DOHH2 (cell line): ENCODE measurements around the gene TMED5.
"Not testable (repeated sequence)": the region's sequence is repeated elsewhere in the genome, so short reads cannot be mapped to it uniquely, and the experiment has no call there.

ENCODE experiments used
- H3F3A ChIP-seq: fragments of 200-600 bp; sonication (generic), shearing (Covaris generic); 2 replicates; pipeline ENCODE4 v1.6.0; 2016; ENCODE audit warnings: antibody characterized with exemption, mild to moderate bottlenecking; ENCODE audit not compliant: control insufficient read depth, insufficient read depth
- H3K27ac ChIP-seq: fragments of 200-600 bp; sonication (generic); 2 replicates; pipeline ENCODE4 v1.5.1; 2014; ENCODE audit warnings: low read depth, mild to moderate bottlenecking, low read length, moderate library complexity
- H3K27me3 ChIP-seq: fragments of 200-600 bp; sonication (generic); 2 replicates; pipeline ENCODE4 v1.6.1; 2014; ENCODE audit warnings: mild to moderate bottlenecking, low read length, mixed read lengths; ENCODE audit not compliant: control insufficient read depth
- H3K36me3 ChIP-seq: fragments of 200-600 bp; sonication (generic); 2 replicates; pipeline ENCODE4 v1.6.1; 2014; ENCODE audit warnings: mild to moderate bottlenecking, low read length, moderate library complexity, mixed read lengths; ENCODE audit not compliant: control insufficient read depth
- H3K4me1 ChIP-seq: fragments of 200-600 bp; sonication (generic); 2 replicates; pipeline ENCODE4 v1.6.1; 2014; ENCODE audit warnings: mild to moderate bottlenecking, low read length, mixed read lengths; ENCODE audit not compliant: control insufficient read depth
- H3K4me2 ChIP-seq: fragments of 200-600 bp; sonication (generic); 2 replicates; pipeline ENCODE4 v1.6.0; 2014; ENCODE audit warnings: mild to moderate bottlenecking, low read length, moderate library complexity
- H3K4me3 ChIP-seq: fragments of 200-600 bp; sonication (generic); 2 replicates; pipeline ENCODE4 v1.5.1; 2014; ENCODE audit warnings: mild to moderate bottlenecking, low read length, mixed read lengths
- H3K79me2 ChIP-seq: fragments of 200-600 bp; sonication (generic); 2 replicates; pipeline ENCODE4 v1.6.1; 2014; ENCODE audit warnings: mild to moderate bottlenecking, low read length, mixed read lengths; ENCODE audit not compliant: control insufficient read depth
- H3K9me2 ChIP-seq: fragments of 200-600 bp; sonication (generic); replicated peaks from 2 replicates; pipeline ENCODE4 v1.6.1; 2014; ENCODE audit warnings: mild to moderate bottlenecking, low read length, mixed read lengths; ENCODE audit not compliant: control insufficient read depth
- H3K9me3 ChIP-seq: fragments of 200-600 bp; sonication (generic); 2 replicates; pipeline ENCODE4 v1.6.1; 2014; ENCODE audit warnings: antibody characterized with exemption, low read length, mixed read lengths; ENCODE audit not compliant: control insufficient read depth, insufficient read depth
- H4K20me1 ChIP-seq: fragments of 200-600 bp; sonication (generic); 2 replicates; pipeline ENCODE4 v1.6.0; 2014; ENCODE audit warnings: low read depth, mild to moderate bottlenecking, antibody characterized with exemption, low read length, moderate library complexity; ENCODE audit not compliant: control insufficient read depth, insufficient read depth
- EZH2phosphoT487 ChIP-seq: fragments of 200-600 bp; sonication (generic); IDR thresholded peaks from 2 replicates; pipeline ENCODE4 v1.6.1; 2017; ENCODE audit warnings: borderline replicate concordance, mild to moderate bottlenecking, antibody characterized with exemption, low read length, moderate library complexity, mixed read lengths
- TF ChIP-seq, protein P1 (sequence below): fragments of 200-600 bp; sonication (generic); IDR thresholded peaks from one replicate; pipeline ENCODE4 v1.5.1; 2014; ENCODE audit warnings: antibody characterized with exemption, mild to moderate bottlenecking, low read depth, low read length; ENCODE audit not compliant: poor library complexity, severe bottlenecking

TMED5 gene

GRCh38 chr1:93172778-93173177 lies 7.4 kb downstream of the TMED5 start:
- Histone ChIP-seq H4K20me1 (no peaks in the 10 kb centered on the region), H3K27me3 (no peaks in the 10 kb centered on the region), H3F3A (peaks cover 4% of the 10 kb centered on the region; the same call in 1 of the 2 replicates), H3K4me2 (no peak overlapping the region), H3K36me3 (peaks cover 51% of the 10 kb centered on the region), H3K4me3 (no peak overlapping the region), H3K27ac (no peak overlapping the region), H3K9me2 (no peaks in the 10 kb centered on the region), H3K4me1 (peaks cover 2% of the 10 kb centered on the region), H3K79me2 (peaks cover 96% of the 10 kb centered on the region), H3K9me3 (no peaks in the 10 kb centered on the region)
- TF ChIP-seq EZH2phosphoT487 = no peak
- TF ChIP-seq, protein P1, sequence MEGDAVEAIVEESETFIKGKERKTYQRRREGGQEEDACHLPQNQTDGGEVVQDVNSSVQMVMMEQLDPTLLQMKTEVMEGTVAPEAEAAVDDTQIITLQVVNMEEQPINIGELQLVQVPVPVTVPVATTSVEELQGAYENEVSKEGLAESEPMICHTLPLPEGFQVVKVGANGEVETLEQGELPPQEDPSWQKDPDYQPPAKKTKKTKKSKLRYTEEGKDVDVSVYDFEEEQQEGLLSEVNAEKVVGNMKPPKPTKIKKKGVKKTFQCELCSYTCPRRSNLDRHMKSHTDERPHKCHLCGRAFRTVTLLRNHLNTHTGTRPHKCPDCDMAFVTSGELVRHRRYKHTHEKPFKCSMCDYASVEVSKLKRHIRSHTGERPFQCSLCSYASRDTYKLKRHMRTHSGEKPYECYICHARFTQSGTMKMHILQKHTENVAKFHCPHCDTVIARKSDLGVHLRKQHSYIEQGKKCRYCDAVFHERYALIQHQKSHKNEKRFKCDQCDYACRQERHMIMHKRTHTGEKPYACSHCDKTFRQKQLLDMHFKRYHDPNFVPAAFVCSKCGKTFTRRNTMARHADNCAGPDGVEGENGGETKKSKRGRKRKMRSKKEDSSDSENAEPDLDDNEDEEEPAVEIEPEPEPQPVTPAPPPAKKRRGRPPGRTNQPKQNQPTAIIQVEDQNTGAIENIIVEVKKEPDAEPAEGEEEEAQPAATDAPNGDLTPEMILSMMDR = no peak

GRCh38 chr1:93171549-93172034 lies 8.6 kb downstream of the TMED5 start:
- Histone ChIP-seq H4K20me1 (no peaks in the 10 kb centered on the region), H3K4me1 (no peaks in the 10 kb centered on the region), H3K9me2 (no peaks in the 10 kb centered on the region), H3F3A (peaks cover 4% of the 10 kb centered on the region; the same call in 1 of the 2 replicates), H3K36me3 (peaks cover 50% of the 10 kb centered on the region), H3K4me2 (no peak overlapping the region), H3K4me3 (no peak overlapping the region), H3K27ac (no peak overlapping the region), H3K9me3 (no peaks in the 10 kb centered on the region), H3K79me2 (peaks cover 96% of the 10 kb centered on the region), H3K27me3 (no peaks in the 10 kb centered on the region)
- TF ChIP-seq, protein P1 = no peak
- no peak for TF ChIP-seq EZH2phosphoT487

GRCh38 chr1:93170141-93170678 lies 10.0 kb downstream of the TMED5 start:
- H3K4me2 ChIP-seq, H3K4me1 ChIP-seq, H3K27ac ChIP-seq, H3K27me3 ChIP-seq, H3K4me3 ChIP-seq, H3K9me3 ChIP-seq, H4K20me1 ChIP-seq, H3K9me2 ChIP-seq, H3F3A ChIP-seq: not testable (repeated sequence)
- peaks cover 47% of the 10 kb centered on the region for H3K36me3 ChIP-seq
- peaks cover 97% of the 10 kb centered on the region for H3K79me2 ChIP-seq

DNA sequence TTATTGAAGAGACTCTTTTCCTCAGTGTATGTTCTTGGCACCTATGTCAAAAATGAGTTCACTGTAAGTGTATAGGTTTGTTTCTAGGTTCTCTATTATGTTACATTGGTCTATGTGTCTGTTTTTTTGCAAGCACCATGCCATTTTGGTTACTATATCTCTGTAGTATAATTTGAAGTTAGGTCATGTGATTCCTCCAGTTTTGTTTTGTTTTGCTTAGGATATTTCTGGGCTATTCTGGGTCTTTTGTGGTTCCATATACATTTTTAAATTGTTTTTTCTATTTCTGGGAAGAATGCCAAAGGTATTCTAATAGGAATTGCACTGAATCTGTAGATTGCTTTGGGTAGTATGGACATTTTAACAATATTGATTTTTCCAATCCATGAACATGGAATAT lies 13.2 kb downstream of the TMED5 start:
- Histone ChIP-seq H3K4me1 (no peaks in the 10 kb centered on the region), H3K36me3 (peaks cover 27% of the 10 kb centered on the region), H3K9me2 (no peaks in the 10 kb centered on the region), H3K4me2 (no peak overlapping the region), H3F3A (no peaks in the 10 kb centered on the region), H4K20me1 (no peaks in the 10 kb centered on the region), H3K4me3 (no peak overlapping the region), H3K27ac (no peak overlapping the region), H3K79me2 (peaks cover 92% of the 10 kb centered on the region), H3K9me3 (no peaks in the 10 kb centered on the region), H3K27me3 (no peaks in the 10 kb centered on the region)
- TF ChIP-seq, protein P1 = no peak
- TF ChIP-seq EZH2phosphoT487 = no peak

- not testable (repeated sequence) for H3K4me1 ChIP-seq, H4K20me1 ChIP-seq, H3K4me2 ChIP-seq, H3K9me2 ChIP-seq, H3K4me3 ChIP-seq, H3F3A ChIP-seq, H3K27ac ChIP-seq, H3K9me3 ChIP-seq, H3K27me3 ChIP-seq
- Histone ChIP-seq H3K79me2 (peaks cover 92% of the 10 kb centered on the region), H3K36me3 (peaks cover 20% of the 10 kb centered on the region; the same call in 1 of the 2 replicates)
These were observed 14.3 kb downstream of the TMED5 start for GRCh38 chr1:93165895-93166294.
